ENCODE measurements around the gene YY1AP1.

GRCh38 chr1:155678027-155678426 is 10.5 kb downstream of the YY1AP1 start:
- TF ChIP-seq, protein P1, sequence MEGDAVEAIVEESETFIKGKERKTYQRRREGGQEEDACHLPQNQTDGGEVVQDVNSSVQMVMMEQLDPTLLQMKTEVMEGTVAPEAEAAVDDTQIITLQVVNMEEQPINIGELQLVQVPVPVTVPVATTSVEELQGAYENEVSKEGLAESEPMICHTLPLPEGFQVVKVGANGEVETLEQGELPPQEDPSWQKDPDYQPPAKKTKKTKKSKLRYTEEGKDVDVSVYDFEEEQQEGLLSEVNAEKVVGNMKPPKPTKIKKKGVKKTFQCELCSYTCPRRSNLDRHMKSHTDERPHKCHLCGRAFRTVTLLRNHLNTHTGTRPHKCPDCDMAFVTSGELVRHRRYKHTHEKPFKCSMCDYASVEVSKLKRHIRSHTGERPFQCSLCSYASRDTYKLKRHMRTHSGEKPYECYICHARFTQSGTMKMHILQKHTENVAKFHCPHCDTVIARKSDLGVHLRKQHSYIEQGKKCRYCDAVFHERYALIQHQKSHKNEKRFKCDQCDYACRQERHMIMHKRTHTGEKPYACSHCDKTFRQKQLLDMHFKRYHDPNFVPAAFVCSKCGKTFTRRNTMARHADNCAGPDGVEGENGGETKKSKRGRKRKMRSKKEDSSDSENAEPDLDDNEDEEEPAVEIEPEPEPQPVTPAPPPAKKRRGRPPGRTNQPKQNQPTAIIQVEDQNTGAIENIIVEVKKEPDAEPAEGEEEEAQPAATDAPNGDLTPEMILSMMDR (IDR thresholded peaks at IDR 0.05; ENCODE audit: insufficient read depth, low read length): no peak
- TF ChIP-seq, protein P2, sequence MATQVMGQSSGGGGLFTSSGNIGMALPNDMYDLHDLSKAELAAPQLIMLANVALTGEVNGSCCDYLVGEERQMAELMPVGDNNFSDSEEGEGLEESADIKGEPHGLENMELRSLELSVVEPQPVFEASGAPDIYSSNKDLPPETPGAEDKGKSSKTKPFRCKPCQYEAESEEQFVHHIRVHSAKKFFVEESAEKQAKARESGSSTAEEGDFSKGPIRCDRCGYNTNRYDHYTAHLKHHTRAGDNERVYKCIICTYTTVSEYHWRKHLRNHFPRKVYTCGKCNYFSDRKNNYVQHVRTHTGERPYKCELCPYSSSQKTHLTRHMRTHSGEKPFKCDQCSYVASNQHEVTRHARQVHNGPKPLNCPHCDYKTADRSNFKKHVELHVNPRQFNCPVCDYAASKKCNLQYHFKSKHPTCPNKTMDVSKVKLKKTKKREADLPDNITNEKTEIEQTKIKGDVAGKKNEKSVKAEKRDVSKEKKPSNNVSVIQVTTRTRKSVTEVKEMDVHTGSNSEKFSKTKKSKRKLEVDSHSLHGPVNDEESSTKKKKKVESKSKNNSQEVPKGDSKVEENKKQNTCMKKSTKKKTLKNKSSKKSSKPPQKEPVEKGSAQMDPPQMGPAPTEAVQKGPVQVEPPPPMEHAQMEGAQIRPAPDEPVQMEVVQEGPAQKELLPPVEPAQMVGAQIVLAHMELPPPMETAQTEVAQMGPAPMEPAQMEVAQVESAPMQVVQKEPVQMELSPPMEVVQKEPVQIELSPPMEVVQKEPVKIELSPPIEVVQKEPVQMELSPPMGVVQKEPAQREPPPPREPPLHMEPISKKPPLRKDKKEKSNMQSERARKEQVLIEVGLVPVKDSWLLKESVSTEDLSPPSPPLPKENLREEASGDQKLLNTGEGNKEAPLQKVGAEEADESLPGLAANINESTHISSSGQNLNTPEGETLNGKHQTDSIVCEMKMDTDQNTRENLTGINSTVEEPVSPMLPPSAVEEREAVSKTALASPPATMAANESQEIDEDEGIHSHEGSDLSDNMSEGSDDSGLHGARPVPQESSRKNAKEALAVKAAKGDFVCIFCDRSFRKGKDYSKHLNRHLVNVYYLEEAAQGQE (IDR thresholded peaks at IDR 0.05; ENCODE audit: insufficient replicate concordance, low read depth): no peak
- TF ChIP-seq POLR2AphosphoS5 (IDR thresholded peaks at IDR 0.05; ENCODE audit: low read depth) (no peak), GABPA (IDR thresholded peaks at IDR 0.05; ENCODE audit: low read depth) (no peak), SPI1 (IDR thresholded peaks at IDR 0.05; ENCODE audit: borderline replicate concordance, low read depth) (no peak)

All from HL-60 (cell line).